Upper lobe of right lung (tissue), 1 donor: ENCODE results near the gene KRTAP17-1. TPM values are rescaled to one million over a fixed set of nuclear protein-coding genes. Genes with fewer than 3 reads are reported as not detected.
"Not testable (repeated sequence)": the region's sequence is repeated elsewhere in the genome, so short reads cannot be mapped to it uniquely, and the experiment has no call there.

Experiments
- ATAC-seq: fragments of 200-7000 bp; cut with Tn5 transposase; one replicate; pipeline ENCODE4 v1.9.1; 2020; ENCODE audit warnings: mild to moderate bottlenecking, moderate library complexity
- DNase-seq: peaks from one replicate; pipeline ENCODE4 v3.0.0-alpha.2; 2020
- H3K27ac ChIP-seq: fragments of 200-600 bp; one replicate; pipeline ENCODE4 v1.8.0; 2022
- H3K27me3 ChIP-seq: fragments of 200-600 bp; one replicate; pipeline ENCODE4 v1.8.0; 2022; ENCODE audit warnings: mild to moderate bottlenecking
- H3K36me3 ChIP-seq: fragments of 200-600 bp; one replicate; pipeline ENCODE4 v1.8.0; 2022
- H3K4me1 ChIP-seq: fragments of 200-600 bp; one replicate; pipeline ENCODE4 v1.8.0; 2022
- H3K4me3 ChIP-seq: fragments of 200-600 bp; one replicate; pipeline ENCODE4 v1.8.0; 2022; ENCODE audit warnings: mild to moderate bottlenecking
- H3K9me3 ChIP-seq: fragments of 200-600 bp; one replicate; pipeline ENCODE4 v1.8.0; 2022
- CTCF ChIP-seq: fragments of 200-600 bp; IDR thresholded peaks from one replicate; pipeline ENCODE4 v1.8.0; 2022; ENCODE audit warnings: antibody characterized with exemption
- intact Hi-C: fragments of 100-400 bp; cut with DNase I; formaldehyde crosslinking; loops from one replicate; pipeline ENCODE4 v1.11.0; 2022
- total RNA-seq: library from RNA; stranded (reverse); fragmentation: NEBNext Ultra II Directional; extraction: Animal tissue kit (Norgen Biotek cat#: 25700); gene quantifications from one replicate; pipeline ENCODE4 v1.2.1, GENCODE V29; 2021
- donor health status: DM: no; HTN: yes; CAD: no; lungs with severe emphysema.

The KRTAP17-1 gene
- total RNA-seq, 1 donor from 2014 or later = not detected

- no peak overlapping the region for H3K27ac ChIP-seq
- no peaks in the 10 kb centered on the region for H3K36me3 ChIP-seq
- no peaks in the 10 kb centered on the region for H3K9me3 ChIP-seq
- H3K4me1 ChIP-seq = no peaks in the 10 kb centered on the region
- no peaks in the 10 kb centered on the region for H3K27me3 ChIP-seq
- intact Hi-C loops = no loop called here
- ATAC-seq (no peak), DNase-seq (no peak)
- no peak for TF ChIP-seq CTCF
- no peak overlapping the region for H3K4me3 ChIP-seq
Measured at GRCh38 chr17:41296846-41297245, 18.7 kb downstream of the KRTAP17-1 start.

GRCh38 chr17:41294016-41294415, 21.5 kb downstream of the KRTAP17-1 start:
- no peak overlapping the region for H3K27ac ChIP-seq
- DNase-seq (no peak), ATAC-seq (no peak)
- no peaks in the 10 kb centered on the region for H3K4me1 ChIP-seq
- H3K36me3 ChIP-seq = no peaks in the 10 kb centered on the region
- H3K9me3 ChIP-seq = no peaks in the 10 kb centered on the region
- no peaks in the 10 kb centered on the region for H3K27me3 ChIP-seq
- TF ChIP-seq CTCF = no peak
- H3K4me3 ChIP-seq = no peak overlapping the region
- intact Hi-C loops = no loop called here

GRCh38 chr17:41287050-41287449, 28.5 kb downstream of the KRTAP17-1 start:
- ATAC-seq = no peak
- Histone ChIP-seq H3K27me3 (no peaks in the 10 kb centered on the region), H3K36me3 (no peaks in the 10 kb centered on the region), H3K9me3 (no peaks in the 10 kb centered on the region), H3K4me3 (no peak overlapping the region), H3K27ac (no peak overlapping the region), H3K4me1 (no peaks in the 10 kb centered on the region)
- DNase-seq = no peak
- intact Hi-C loops = no loop called here
- no peak for TF ChIP-seq CTCF

GRCh38 chr17:41284546-41284945, 31.0 kb downstream of the KRTAP17-1 start:
- TF ChIP-seq CTCF = no peak
- Histone ChIP-seq H3K27me3 (no peaks in the 10 kb centered on the region), H3K9me3 (no peaks in the 10 kb centered on the region), H3K36me3 (no peaks in the 10 kb centered on the region), H3K27ac (no peak overlapping the region), H3K4me1 (no peaks in the 10 kb centered on the region), H3K4me3 (no peak overlapping the region)
- ATAC-seq (no peak), DNase-seq (no peak)
- intact Hi-C loops = no loop called here

DNA sequence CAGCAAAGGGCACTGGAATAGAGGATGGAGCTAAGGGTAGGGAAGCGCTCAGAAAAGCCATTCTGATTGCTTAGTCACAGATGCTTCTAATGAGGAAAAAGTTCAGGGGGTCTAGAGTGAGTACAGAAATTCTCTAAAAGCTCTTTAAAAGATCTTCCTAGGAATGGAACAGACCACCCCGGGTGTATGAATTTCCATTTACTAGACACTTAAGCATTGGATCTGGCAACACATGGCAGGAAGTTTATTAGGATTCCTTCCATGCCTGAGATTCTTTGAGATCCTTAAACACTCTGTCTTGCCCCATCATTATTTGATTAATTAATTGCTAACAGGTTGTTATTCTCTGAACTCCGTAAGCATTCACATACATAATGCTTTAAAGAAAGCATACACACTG, 31.5 kb downstream of the KRTAP17-1 start:
- ATAC-seq = no peak
- no peak for DNase-seq
- intact Hi-C loops = no loop called here
- H3K4me1 ChIP-seq = no peaks in the 10 kb centered on the region
- no peak overlapping the region for H3K27ac ChIP-seq
- no peaks in the 10 kb centered on the region for H3K27me3 ChIP-seq
- H3K36me3 ChIP-seq = no peaks in the 10 kb centered on the region
- no peak overlapping the region for H3K4me3 ChIP-seq
- TF ChIP-seq CTCF = no peak
- H3K9me3 ChIP-seq = no peaks in the 10 kb centered on the region

GRCh38 chr17:41278176-41278955, 37.1 kb downstream of the KRTAP17-1 start:
- intact Hi-C loops = no loop called here
- no peaks in the 10 kb centered on the region for H3K4me1 ChIP-seq
- peaks cover 8% of the 10 kb centered on the region for H3K27me3 ChIP-seq
- H3K27ac ChIP-seq = no peak overlapping the region
- H3K9me3 ChIP-seq = no peaks in the 10 kb centered on the region
- no peak for DNase-seq
- no peaks in the 10 kb centered on the region for H3K36me3 ChIP-seq
- no peak for TF ChIP-seq CTCF
- no peak overlapping the region for H3K4me3 ChIP-seq
- no peak for ATAC-seq

DNA sequence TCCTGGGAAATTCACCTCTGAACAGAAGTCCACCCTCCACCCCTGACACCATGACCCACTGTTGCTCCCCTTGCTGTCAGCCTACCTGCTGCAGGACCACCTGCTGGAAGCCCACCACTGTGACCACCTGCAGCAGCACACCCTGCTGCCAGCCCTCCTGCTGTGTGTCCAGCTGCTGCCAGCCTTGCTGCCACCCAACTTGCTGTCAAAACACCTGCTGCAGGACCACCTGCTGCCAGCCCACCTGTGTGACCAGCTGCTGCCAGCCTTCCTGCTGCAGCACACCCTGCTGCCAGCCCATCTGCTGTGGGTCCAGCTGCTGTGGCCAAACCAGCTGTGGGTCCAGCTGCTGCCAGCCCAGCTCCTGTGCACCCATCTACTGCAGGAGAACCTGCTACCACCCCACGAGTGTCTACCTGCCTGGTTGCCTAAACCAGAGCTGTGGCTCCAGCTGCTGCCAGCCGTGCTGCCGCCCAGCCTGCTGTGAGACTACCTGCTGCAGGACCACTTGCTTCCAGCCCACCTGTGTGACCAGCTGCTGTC, 39.8 kb downstream of the KRTAP17-1 start, which contains the start of gene KRTAP9-7:
KRTAP9-7 (plus strand) TSS at position 51 of the 543 bp plus-strand sequence; CDS start at position 51, 0 bp downstream.
- H3K4me3 ChIP-seq, H3K27ac ChIP-seq, intact Hi-C loops, ATAC-seq, H3K9me3 ChIP-seq, H3K36me3 ChIP-seq, H3K4me1 ChIP-seq, DNase-seq, H3K27me3 ChIP-seq: not testable (repeated sequence)
